ENCODE measurements around the gene LRRFIP2. TPM values are rescaled to one million over a fixed set of nuclear protein-coding genes. Genes with fewer than 3 reads are reported as not detected.

LRRFIP2 gene
- total and polyA plus RNA-seq, 2 of the 8 experiments (the other 6 are each of a cell fraction or from before 2014, with no cell fraction given): 8.8 to 25.6 TPM

GRCh38 chr3:37014620-37015019 lies 159.8 kb downstream of the LRRFIP2 start:
- no peak overlapping the region for H3K9ac ChIP-seq (replicated peaks in 1 of 4; ENCODE audit: extremely low read depth in 1 of 4, low read depth in 3 of 4, low read length in 3 of 4)
- no peak overlapping the region for H4K8ac ChIP-seq (ENCODE audit: extremely low read depth, insufficient read depth, low read length)
- FAIRE-seq (no peak), DNase-seq (ENCODE audit: low read depth in 1 of 2, low spot score in 2 of 2) (no peak)
- TF ChIP-seq USF2 (IDR thresholded peaks at IDR 0.05; ENCODE audit: low read length): no peak
- no peak for TF ChIP-seq BACH1 (IDR thresholded peaks at IDR 0.05; ENCODE audit: low read length)
- TF ChIP-seq TAF7 (optimal IDR thresholded peaks at IDR 0.05; ENCODE audit: borderline replicate concordance, low read depth, low read length): no peak
- no peak for TF ChIP-seq JUND (IDR thresholded peaks at IDR 0.05; ENCODE audit: low read length)
- TF ChIP-seq KDM4A (IDR thresholded peaks at IDR 0.05; ENCODE audit: low read depth, low read length, severe bottlenecking): no peak
- TF ChIP-seq POLR2AphosphoS5 (IDR thresholded peaks at IDR 0.05; ENCODE audit: low read depth, low read length): no peak
- H4K5ac ChIP-seq (ENCODE audit: insufficient read length, low read depth, low read length): no peak overlapping the region
- no peak overlapping the region for H2BK120ac ChIP-seq (replicated peaks; ENCODE audit: low read depth, low read length)
- H3K36me3 ChIP-seq (ENCODE audit: control insufficient read depth in 2 of 4, insufficient read depth in 4 of 4, low read length in 3 of 4): peaks cover 10 to 61% (median 54%) of the 10 kb centered on the region in 4 experiments
- 94% methylated on average over 2 of the region's 2 CpGs; no CpG with 5 or more reads in 1 of the 2 experiments for WGBS, 2 experiments (ENCODE audit: extremely low coverage in 1 of 2, insufficient coverage in 1 of 2, insufficient read length in 1 of 2, insufficient replicate concordance in 2 of 2, low coverage in 1 of 2, low lambda C conversion rate in 2 of 2, missing lambda C conversion rate in 1 of 2)
- H3K4me2 ChIP-seq (ENCODE audit: insufficient read depth in 1 of 2, low read depth in 2 of 2, low read length in 2 of 2): no peak overlapping the region
- CTCF ChIA-PET (ENCODE audit: partially characterized antibody): no interaction called here
- H3K4me1 ChIP-seq (replicated peaks in 1 of 4; ENCODE audit: control insufficient read depth in 3 of 4, insufficient read depth in 4 of 4, low read length in 3 of 4): no peaks in the 10 kb centered on the region; a peak in 1 of 7 replicates
- H4K20me1 ChIP-seq (replicated peaks in 1 of 2; ENCODE audit: control insufficient read depth in 1 of 2, insufficient read depth in 2 of 2, low read length in 2 of 2): peaks cover 0 to 2% of the 10 kb centered on the region in 2 experiments
- no peak overlapping the region for H3K4me3 ChIP-seq (ENCODE audit: extremely low read depth in 1 of 4, insufficient read depth in 2 of 4, low read depth in 3 of 4, low read length in 4 of 4)
- H2BK5ac ChIP-seq (ENCODE audit: low read depth, low read length): no peak overlapping the region
- H2BK12ac ChIP-seq (ENCODE audit: low read depth, low read length): no peak overlapping the region
- H3K4ac ChIP-seq (replicated peaks; ENCODE audit: insufficient read length, low read depth, low read length): no peak overlapping the region
- no peak overlapping the region for H2BK15ac ChIP-seq (ENCODE audit: low read length)
- no peaks in the 10 kb centered on the region for H3K79me1 ChIP-seq (ENCODE audit: low read depth, low read length)
- POLR2A ChIA-PET (ENCODE audit: partially characterized antibody): no interaction called here
- H3K27ac ChIP-seq (ENCODE audit: low read depth, low read length): no peak overlapping the region
- no peaks in the 10 kb centered on the region for H3K79me2 ChIP-seq (ENCODE audit: control insufficient read depth in 1 of 2, insufficient read depth in 2 of 2, low read length in 2 of 2)
- H3K56ac ChIP-seq (replicated peaks; ENCODE audit: insufficient read length, low read depth, low read length): no peak overlapping the region
- H2BK20ac ChIP-seq (ENCODE audit: low read length): no peak overlapping the region
- no peak overlapping the region for H2AFZ ChIP-seq (ENCODE audit: low read length)
- H3K9me3 ChIP-seq (ENCODE audit: insufficient read depth in 2 of 2, low read depth in 1 of 2, low read length in 1 of 2): no peaks in the 10 kb centered on the region
- no peak overlapping the region for H2AK5ac ChIP-seq (ENCODE audit: low read depth, low read length)
- H3K23ac ChIP-seq (ENCODE audit: insufficient read length): no peak overlapping the region
- H3K14ac ChIP-seq (ENCODE audit: insufficient read length): no peak overlapping the region
- no peaks in the 10 kb centered on the region for H3K27me3 ChIP-seq (replicated peaks in 1 of 4; ENCODE audit: control insufficient read depth in 3 of 4, extremely low read depth in 1 of 4, insufficient read depth in 3 of 4, low read length in 3 of 4)
- H3K23me2 ChIP-seq (ENCODE audit: low read depth, low read length): no peaks in the 10 kb centered on the region; the same call in 1 of the 2 replicates
- H4K91ac ChIP-seq (replicated peaks; ENCODE audit: insufficient read length, low read length): no peak overlapping the region
- no peak overlapping the region for H3K18ac ChIP-seq (ENCODE audit: extremely low read depth, low read length)
